ENCODE data around the gene KIFC1. TPM values are rescaled to one million over a fixed set of nuclear protein-coding genes. Genes with fewer than 3 reads are reported as not detected.

KIFC1 gene
- total and polyA plus RNA-seq, 9 of the 15 experiments (the other 6 are each of a cell fraction or from before 2014, with no cell fraction given) = 1.3 to 95.2 (median 76.9) TPM

DNA sequence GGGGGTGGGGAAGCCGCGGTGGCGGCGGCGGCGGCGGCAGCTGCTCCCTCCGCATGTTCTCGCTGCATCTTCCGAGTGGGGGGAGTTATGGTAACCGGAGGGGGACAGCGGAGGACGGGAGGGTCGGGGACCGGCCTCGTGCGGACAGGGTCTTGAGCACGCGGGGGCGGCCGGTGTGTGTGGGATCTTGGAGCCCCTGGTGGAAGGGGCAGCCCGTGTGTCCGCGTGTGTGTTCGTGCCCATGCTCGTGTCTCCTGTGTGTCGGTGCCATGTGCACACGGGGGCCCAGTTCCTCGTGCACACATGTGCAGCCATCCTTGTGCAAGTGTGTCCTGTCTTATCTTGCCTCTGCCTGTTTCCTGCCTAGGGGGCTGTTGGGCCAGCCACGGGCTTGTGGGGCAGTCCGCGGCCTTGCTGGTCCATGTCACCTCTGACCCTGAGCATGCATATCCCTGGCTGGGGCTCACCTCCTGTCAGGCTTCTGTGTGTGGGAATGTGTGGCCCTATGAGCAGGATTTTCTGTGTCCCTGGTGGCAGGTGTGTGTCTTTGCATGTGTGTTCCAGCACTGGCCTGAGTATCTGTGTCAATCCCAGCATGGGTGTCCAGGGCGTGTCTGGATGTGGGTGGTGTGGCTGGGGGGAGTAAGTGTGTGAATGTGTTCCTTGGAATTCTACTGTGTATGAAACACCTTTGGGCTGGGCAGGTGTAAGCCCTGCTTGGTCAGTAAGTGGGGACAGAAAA, 36.8 kb downstream of the KIFC1 start (continued):
- TF ChIP-seq KLF6 (CRISPR knock-in tag; IDR thresholded peaks at IDR 0.05; ENCODE audit: borderline replicate concordance) (0 out of 2 replicates have a peak, but pooled peaks have one; percentile 32), CREB1 (IDR thresholded peaks at IDR 0.05) (no peak), CREB1 (CRISPR knock-in tag; IDR thresholded peaks at IDR 0.05) (peak; percentile 82), RBM14 (IDR thresholded peaks at IDR 0.05; ENCODE audit: borderline replicate concordance, insufficient read depth, low read depth, low read length) (no peak), RBM39 (optimal IDR thresholded peaks at IDR 0.05; ENCODE audit: low read depth, low read length) (no peak), LCOR (CRISPR knock-in tag; IDR thresholded peaks at IDR 0.05) (peak; percentile 87), ZNF57 (CRISPR knock-in tag; IDR thresholded peaks at IDR 0.05) (0 out of 2 replicates have a peak, but pooled peaks have one; percentile 21), ETS1 (conservative IDR thresholded peaks at IDR 0.05; ENCODE audit: control insufficient read depth, low read depth, low read length) (peak; percentile 66; the same call in 1 of the 2 replicates), TGIF2 (CRISPR knock-in tag; IDR thresholded peaks at IDR 0.05) (no peak; the same call in 1 of the 2 replicates), ATF7 (IDR thresholded peaks at IDR 0.05) (peak; percentile 17; the same call in 1 of the 2 replicates), SREBF2 (CRISPR knock-in tag; IDR thresholded peaks at IDR 0.05) (no peak), FOXA3 (CRISPR knock-in tag; conservative IDR thresholded peaks at IDR 0.05 in 1 of 2, IDR thresholded peaks at IDR 0.05 in 1 of 2) (peak in 1 of 2 experiments; percentile 95; a peak in 2 of 4 replicates), ETV6 (IDR thresholded peaks at IDR 0.05; ENCODE audit: borderline replicate concordance in 1 of 2, low read depth in 2 of 2, low read length in 1 of 2) (no peak), ETV6 (CRISPR knock-in tag; IDR thresholded peaks at IDR 0.05; ENCODE audit: borderline replicate concordance) (peak; percentile 99), RBM25 (IDR thresholded peaks at IDR 0.05; ENCODE audit: low read depth, low read length, severe bottlenecking) (no peak), HDAC2 (IDR thresholded peaks at IDR 0.05) (peak; percentile 73; the same call in 1 of the 2 replicates), WHSC1 (IDR thresholded peaks at IDR 0.05; ENCODE audit: low read length) (peak; percentile 48), THAP12 (CRISPR knock-in tag; IDR thresholded peaks at IDR 0.05) (peak; percentile 73; the same call in 1 of the 2 replicates), CBFB (CRISPR knock-in tag; IDR thresholded peaks at IDR 0.05) (peak; percentile 90; the same call in 1 of the 2 replicates), ZNF707 (CRISPR knock-in tag; conservative IDR thresholded peaks at IDR 0.05) (no peak), SMAD4 (CRISPR knock-in tag; conservative IDR thresholded peaks at IDR 0.05) (peak; percentile 81)
- TF ChIP-seq, protein P1, sequence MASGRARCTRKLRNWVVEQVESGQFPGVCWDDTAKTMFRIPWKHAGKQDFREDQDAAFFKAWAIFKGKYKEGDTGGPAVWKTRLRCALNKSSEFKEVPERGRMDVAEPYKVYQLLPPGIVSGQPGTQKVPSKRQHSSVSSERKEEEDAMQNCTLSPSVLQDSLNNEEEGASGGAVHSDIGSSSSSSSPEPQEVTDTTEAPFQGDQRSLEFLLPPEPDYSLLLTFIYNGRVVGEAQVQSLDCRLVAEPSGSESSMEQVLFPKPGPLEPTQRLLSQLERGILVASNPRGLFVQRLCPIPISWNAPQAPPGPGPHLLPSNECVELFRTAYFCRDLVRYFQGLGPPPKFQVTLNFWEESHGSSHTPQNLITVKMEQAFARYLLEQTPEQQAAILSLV (tag; IDR thresholded peaks at IDR 0.05) = 0 out of 2 replicates have a peak, but pooled peaks have one; percentile 18
